Measurements from ENCODE around the gene MYH7. TPM values are rescaled to one million over a fixed set of nuclear protein-coding genes. Genes with fewer than 3 reads are reported as not detected.

MYH7 gene
- total and polyA plus RNA-seq, 3 donors from 2014 or later: 0.87 to 51.3 (median 1.3) TPM

DNA sequence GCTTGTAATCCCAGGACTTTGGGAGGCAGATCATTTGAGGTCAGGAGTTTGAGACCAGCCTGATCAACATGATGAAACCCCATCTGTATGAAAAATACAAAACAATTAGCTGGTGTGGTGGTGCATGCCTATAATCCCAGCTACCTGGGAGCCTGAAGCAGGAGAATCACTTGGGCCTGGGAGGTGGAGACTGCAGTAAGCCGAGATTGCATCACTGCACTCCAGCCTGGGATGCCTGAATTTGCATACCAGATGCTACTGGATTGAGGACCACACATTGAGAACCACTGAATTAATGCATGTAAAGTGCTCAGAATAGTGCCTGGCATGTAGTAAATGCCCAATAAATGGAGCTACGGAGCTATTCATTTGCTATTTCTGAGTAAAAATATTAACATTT is 14.9 kb upstream of the MYH7 start:
- H3K27me3 ChIP-seq: no peaks in the 10 kb centered on the region
- intact Hi-C loops (cut with DNase I; ENCODE audit: low total_unique reads): no loop called here
- TF ChIP-seq POLR2A (IDR thresholded peaks at IDR 0.05): no peak
- TF ChIP-seq, protein P1, sequence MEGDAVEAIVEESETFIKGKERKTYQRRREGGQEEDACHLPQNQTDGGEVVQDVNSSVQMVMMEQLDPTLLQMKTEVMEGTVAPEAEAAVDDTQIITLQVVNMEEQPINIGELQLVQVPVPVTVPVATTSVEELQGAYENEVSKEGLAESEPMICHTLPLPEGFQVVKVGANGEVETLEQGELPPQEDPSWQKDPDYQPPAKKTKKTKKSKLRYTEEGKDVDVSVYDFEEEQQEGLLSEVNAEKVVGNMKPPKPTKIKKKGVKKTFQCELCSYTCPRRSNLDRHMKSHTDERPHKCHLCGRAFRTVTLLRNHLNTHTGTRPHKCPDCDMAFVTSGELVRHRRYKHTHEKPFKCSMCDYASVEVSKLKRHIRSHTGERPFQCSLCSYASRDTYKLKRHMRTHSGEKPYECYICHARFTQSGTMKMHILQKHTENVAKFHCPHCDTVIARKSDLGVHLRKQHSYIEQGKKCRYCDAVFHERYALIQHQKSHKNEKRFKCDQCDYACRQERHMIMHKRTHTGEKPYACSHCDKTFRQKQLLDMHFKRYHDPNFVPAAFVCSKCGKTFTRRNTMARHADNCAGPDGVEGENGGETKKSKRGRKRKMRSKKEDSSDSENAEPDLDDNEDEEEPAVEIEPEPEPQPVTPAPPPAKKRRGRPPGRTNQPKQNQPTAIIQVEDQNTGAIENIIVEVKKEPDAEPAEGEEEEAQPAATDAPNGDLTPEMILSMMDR (IDR thresholded peaks at IDR 0.05): no peak
- H3K27ac ChIP-seq: no peak overlapping the region
- 85 to 93% methylated on average over 2 of the region's 2 CpGs for WGBS, 2 donors
- DNase-seq: no peak
- H3K4me3 ChIP-seq: no peak overlapping the region
- no peaks in the 10 kb centered on the region for H3K4me1 ChIP-seq
- no peaks in the 10 kb centered on the region for H3K9me3 ChIP-seq
- no peaks in the 10 kb centered on the region for H3K36me3 ChIP-seq (ENCODE audit: low read depth, missing control alignments)

DNA sequence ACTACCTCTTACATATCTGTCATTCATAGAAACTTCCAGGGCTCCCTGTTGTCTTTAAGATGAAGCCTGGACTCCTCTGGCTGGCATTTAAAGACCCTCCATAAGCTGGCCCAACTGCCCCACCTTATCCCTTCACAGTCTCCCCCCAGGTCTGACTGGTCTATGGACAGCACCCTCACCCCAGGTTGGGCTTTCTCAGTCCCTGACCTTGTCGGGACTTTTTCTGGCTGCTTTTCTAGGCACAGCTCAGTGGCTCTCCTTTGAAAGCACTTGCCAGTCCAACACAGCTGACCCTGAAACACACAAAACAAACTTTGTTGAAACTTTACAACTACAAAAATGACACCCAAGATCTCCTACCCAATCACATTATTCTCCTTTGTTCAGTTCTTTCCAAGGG is 13.9 kb upstream of the MYH7 start:
- peak; percentile 1 for DNase-seq
- Histone ChIP-seq H3K36me3 (ENCODE audit: low read depth, missing control alignments) (no peaks in the 10 kb centered on the region), H3K4me3 (no peak overlapping the region), H3K9me3 (no peaks in the 10 kb centered on the region), H3K27me3 (no peaks in the 10 kb centered on the region), H3K4me1 (no peaks in the 10 kb centered on the region), H3K27ac (no peak overlapping the region)
- TF ChIP-seq, protein P1 (IDR thresholded peaks at IDR 0.05): no peak
- TF ChIP-seq POLR2A (IDR thresholded peaks at IDR 0.05): no peak
- intact Hi-C loops (cut with DNase I; ENCODE audit: low total_unique reads): loop anchor here (10.0 kb wide), 1 partner anchor 115 kb away; no protein-coding TSS in a partner anchor
- 54 to 61% methylated on average over 1 of the region's 1 CpG for WGBS, 2 donors

DNA sequence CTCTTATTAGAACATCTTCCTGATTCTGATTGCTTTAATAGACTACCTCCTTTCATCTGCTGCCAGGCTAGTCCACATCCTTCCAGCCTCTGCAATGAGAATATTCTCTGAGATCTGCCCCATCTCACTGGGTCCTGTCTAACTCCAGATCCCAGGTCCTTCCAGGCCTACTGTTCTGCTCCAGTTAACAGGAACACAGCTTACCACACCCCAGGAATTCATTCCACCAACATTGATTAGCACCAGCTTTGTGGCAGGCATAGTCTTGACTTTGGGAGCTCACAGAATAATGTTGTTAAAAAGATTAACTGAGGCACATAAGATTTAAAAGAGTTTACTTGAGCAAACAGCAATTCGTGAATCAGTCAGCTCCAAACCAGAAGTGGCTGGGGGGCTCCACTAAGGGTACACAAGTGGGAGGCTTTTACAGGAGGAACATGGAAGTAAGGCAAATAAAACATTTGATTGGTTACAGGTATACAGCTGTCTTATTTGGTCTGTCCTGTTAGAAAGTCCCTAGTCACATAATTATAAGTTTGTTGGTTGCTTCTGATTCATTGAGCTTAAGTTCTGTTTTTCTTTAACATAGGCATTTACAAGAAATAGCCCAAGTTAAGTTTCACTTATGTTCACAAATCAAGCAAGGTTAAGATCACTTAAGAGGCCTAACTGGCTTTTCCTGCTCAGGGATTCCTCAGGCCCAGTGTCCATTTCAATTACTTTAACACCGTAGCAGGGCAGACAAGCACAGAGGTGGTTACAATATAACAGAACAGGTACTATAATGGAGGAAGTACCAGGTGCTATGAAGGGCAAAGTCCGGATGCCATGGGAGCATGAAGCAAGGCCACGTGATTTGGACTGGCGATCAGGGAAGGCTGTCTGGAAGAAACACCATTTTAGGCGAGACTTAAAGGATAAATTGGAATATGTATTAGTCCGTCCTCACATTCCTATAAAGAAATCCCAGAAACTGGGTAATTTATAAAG is 12.2 kb upstream of the MYH7 start:
- DNase-seq: no peak
- no peaks in the 10 kb centered on the region for H3K4me1 ChIP-seq
- H3K27me3 ChIP-seq: no peaks in the 10 kb centered on the region
- WGBS, 2 donors: 91 to 95% methylated on average over 7 of the region's 7 CpGs
- intact Hi-C loops (cut with DNase I; ENCODE audit: low total_unique reads): loop anchor here (10.0 kb wide), 1 partner anchor 113 kb away; no protein-coding TSS in a partner anchor
- no peaks in the 10 kb centered on the region for H3K9me3 ChIP-seq
- H3K36me3 ChIP-seq (ENCODE audit: low read depth, missing control alignments): no peaks in the 10 kb centered on the region
- no peak overlapping the region for H3K4me3 ChIP-seq
- no peak for TF ChIP-seq POLR2A (IDR thresholded peaks at IDR 0.05)
- H3K27ac ChIP-seq: no peak overlapping the region

DNA sequence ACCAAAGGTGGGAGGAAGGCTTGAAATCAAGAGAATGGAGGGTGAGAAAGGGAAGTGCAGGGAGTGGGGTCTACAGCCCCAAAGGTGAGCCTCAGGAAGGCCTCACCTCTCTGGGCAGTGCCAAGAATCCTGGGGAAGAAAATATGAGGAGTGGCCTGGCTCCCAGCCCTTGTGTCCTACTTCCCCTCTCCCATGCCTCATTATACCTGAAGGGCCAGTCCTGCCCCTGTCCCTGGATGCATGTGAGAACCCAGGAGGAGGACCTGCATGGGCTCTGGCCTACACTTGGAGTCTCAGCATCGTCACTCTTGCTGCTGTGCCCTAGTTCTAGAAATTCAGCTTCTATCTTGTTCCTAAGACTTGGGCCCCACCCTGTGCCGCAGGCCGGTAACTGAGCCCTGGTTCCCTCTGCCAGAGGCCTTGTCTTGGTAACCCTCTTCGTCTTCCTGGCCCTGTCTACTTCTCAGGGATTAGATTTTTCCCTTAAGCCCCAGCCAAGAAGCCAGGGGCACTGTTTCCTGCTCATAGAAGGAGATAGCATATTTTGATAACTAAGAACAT is 10.9 kb upstream of the MYH7 start:
- peak overlapping the region in 1 of 2 donors; percentile 21 for H3K27ac ChIP-seq
- no peaks in the 10 kb centered on the region for H3K4me1 ChIP-seq
- peak; percentile 56 for DNase-seq
- intact Hi-C loops (cut with DNase I; ENCODE audit: low total_unique reads): loop anchor here (10.0 kb wide), 1 partner anchor 112 kb away; no protein-coding TSS in a partner anchor
- H3K27me3 ChIP-seq: no peaks in the 10 kb centered on the region
- no peaks in the 10 kb centered on the region for H3K36me3 ChIP-seq (ENCODE audit: low read depth, missing control alignments)
- TF ChIP-seq POLR2A (IDR thresholded peaks at IDR 0.05): no peak
- TF ChIP-seq, protein P1 (IDR thresholded peaks at IDR 0.05): no peak
- H3K4me3 ChIP-seq: no peak overlapping the region
- no peaks in the 10 kb centered on the region for H3K9me3 ChIP-seq
- WGBS, 2 donors: 47 to 56% methylated on average over 4 of the region's 4 CpGs

DNA sequence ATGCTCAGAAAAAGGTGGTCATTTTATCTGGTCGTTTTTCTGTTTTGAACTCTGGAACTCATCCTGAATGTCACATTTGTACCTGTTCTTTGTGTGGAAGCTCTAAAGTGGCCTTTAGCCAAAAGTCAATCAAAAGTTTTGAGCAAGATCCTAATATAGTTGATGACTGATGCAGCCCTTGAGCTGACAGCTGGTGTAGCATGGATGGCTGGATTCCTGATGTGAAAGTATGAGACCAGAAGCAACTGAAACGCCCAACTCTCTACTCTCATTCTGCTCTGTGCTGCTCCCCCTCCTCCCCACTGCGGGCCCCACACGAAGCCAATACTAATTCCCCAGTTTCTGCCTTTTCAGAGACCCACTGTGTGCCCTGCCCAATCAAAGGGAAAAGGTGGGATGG is 10.3 kb upstream of the MYH7 start:
- TF ChIP-seq, protein P1 (IDR thresholded peaks at IDR 0.05): no peak
- TF ChIP-seq POLR2A (IDR thresholded peaks at IDR 0.05): no peak
- Histone ChIP-seq H3K27ac (no peak overlapping the region), H3K9me3 (no peaks in the 10 kb centered on the region), H3K4me1 (no peaks in the 10 kb centered on the region), H3K27me3 (no peaks in the 10 kb centered on the region), H3K36me3 (ENCODE audit: low read depth, missing control alignments) (no peaks in the 10 kb centered on the region), H3K4me3 (no peak overlapping the region)
- 81% methylated on average over 4 of the region's 4 CpGs for WGBS, 2 donors
- DNase-seq: peak; percentile 4
- intact Hi-C loops (cut with DNase I; ENCODE audit: low total_unique reads): loop anchor here (10.0 kb wide), 1 partner anchor 111 kb away; no protein-coding TSS in a partner anchor
